NCI-H128 (cell line): ENCODE results near the gene PIK3R1.

Source experiments
- DNase-seq: peaks from one replicate; lab custom pipeline; 2025; ENCODE audit not compliant: unreplicated experiment; lab: John Stamatoyannopoulos, UW

The PIK3R1 gene

GRCh38 chr5:68251386-68251785, 35.8 kb downstream of the PIK3R1 start:
- DNase-seq: no peak

- DNase-seq: no peak
Observed at GRCh38 chr5:68251804-68252522, 36.4 kb downstream of the PIK3R1 start.

GRCh38 chr5:68252673-68253623, 37.4 kb downstream of the PIK3R1 start:
- no peak for DNase-seq

- no peak for DNase-seq
Observed at GRCh38 chr5:68253624-68254585, 38.3 kb downstream of the PIK3R1 start.

- DNase-seq: no peak
Observed at GRCh38 chr5:68254810-68255209, 39.3 kb downstream of the PIK3R1 start.

- no peak for DNase-seq
Observed at GRCh38 chr5:68255305-68256120, 40.0 kb downstream of the PIK3R1 start.

GRCh38 chr5:68257210-68257609, 41.7 kb downstream of the PIK3R1 start:
- DNase-seq: no peak

- DNase-seq: no peak
Observed at GRCh38 chr5:68258531-68258930, 43.0 kb downstream of the PIK3R1 start.

GRCh38 chr5:68259700-68260099, 44.1 kb downstream of the PIK3R1 start:
- DNase-seq: no peak

- DNase-seq: no peak
Observed at GRCh38 chr5:68260467-68260866, 44.9 kb downstream of the PIK3R1 start.

- DNase-seq: no peak
Observed at GRCh38 chr5:68261169-68261568, 45.6 kb downstream of the PIK3R1 start.

- DNase-seq: no peak
Observed at GRCh38 chr5:68261569-68262065, 46.1 kb downstream of the PIK3R1 start.

GRCh38 chr5:68264024-68264956, 48.7 kb downstream of the PIK3R1 start:
- no peak for DNase-seq

- DNase-seq: no peak
Observed at GRCh38 chr5:68265347-68265746, 49.8 kb downstream of the PIK3R1 start.

GRCh38 chr5:68265822-68266395, 50.4 kb downstream of the PIK3R1 start:
- no peak for DNase-seq

GRCh38 chr5:68266457-68266856, 50.9 kb downstream of the PIK3R1 start:
- no peak for DNase-seq

- DNase-seq: no peak
Observed at GRCh38 chr5:68267066-68267465, 51.5 kb downstream of the PIK3R1 start.

- DNase-seq: no peak
Observed at GRCh38 chr5:68268101-68268851, 52.7 kb downstream of the PIK3R1 start.
